NOMO-1 (cell line): ENCODE data around the gene COL15A1.

Source experiments
- DNase-seq, 2 experiments: peaks; one replicate each; lab custom pipeline; 2025; ENCODE audit not compliant: unreplicated experiment in 2 of 2; lab: John Stamatoyannopoulos, UW

Gene COL15A1

GRCh38 chr9:99051851-99052250 is 108.1 kb downstream of the COL15A1 start:
- no peak for DNase-seq

GRCh38 chr9:99052815-99053715 is 109.4 kb downstream of the COL15A1 start:
- DNase-seq, result peak in 1 of 2 experiments; percentile 21

GRCh38 chr9:99054581-99054980 is 110.9 kb downstream of the COL15A1 start:
- DNase-seq, result no peak

GRCh38 chr9:99055384-99055783 is 111.7 kb downstream of the COL15A1 start:
- no peak for DNase-seq

- DNase-seq, result no peak
Observed at GRCh38 chr9:99056186-99056585, 112.5 kb downstream of the COL15A1 start.

- peak in 1 of 2 experiments; percentile 40 for DNase-seq
Observed at GRCh38 chr9:99056886-99057664, 113.4 kb downstream of the COL15A1 start.

GRCh38 chr9:99057665-99058625 is 114.2 kb downstream of the COL15A1 start:
- peak; percentile 68 to 85 for DNase-seq

- DNase-seq, result peak; percentile 83 to 93
Observed at GRCh38 chr9:99058964-99059921, 115.5 kb downstream of the COL15A1 start.

- no peak for DNase-seq
Observed at GRCh38 chr9:99060621-99061020, 116.9 kb downstream of the COL15A1 start.

GRCh38 chr9:99062549-99062948 is 118.8 kb downstream of the COL15A1 start:
- DNase-seq, result no peak

GRCh38 chr9:99063522-99063921 is 119.8 kb downstream of the COL15A1 start:
- DNase-seq, result no peak

- DNase-seq, result no peak
Observed at GRCh38 chr9:99066571-99066970, 122.9 kb downstream of the COL15A1 start.

GRCh38 chr9:99069075-99069474 is 125.4 kb downstream of the COL15A1 start:
- DNase-seq, result no peak

GRCh38 chr9:99069546-99069945 is 125.8 kb downstream of the COL15A1 start:
- no peak for DNase-seq

- no peak for DNase-seq
Observed at GRCh38 chr9:99070681-99071080, 127.0 kb downstream of the COL15A1 start.

- no peak for DNase-seq
Observed at GRCh38 chr9:99071313-99072039, 127.8 kb downstream of the COL15A1 start.

- DNase-seq, result no peak
Observed at GRCh38 chr9:99072040-99072394, 128.3 kb downstream of the COL15A1 start.

- no peak for DNase-seq
Observed at GRCh38 chr9:99073347-99073746, 129.6 kb downstream of the COL15A1 start.
